Measurements from ENCODE around the gene AUTS2.

AUTS2 gene

DNA sequence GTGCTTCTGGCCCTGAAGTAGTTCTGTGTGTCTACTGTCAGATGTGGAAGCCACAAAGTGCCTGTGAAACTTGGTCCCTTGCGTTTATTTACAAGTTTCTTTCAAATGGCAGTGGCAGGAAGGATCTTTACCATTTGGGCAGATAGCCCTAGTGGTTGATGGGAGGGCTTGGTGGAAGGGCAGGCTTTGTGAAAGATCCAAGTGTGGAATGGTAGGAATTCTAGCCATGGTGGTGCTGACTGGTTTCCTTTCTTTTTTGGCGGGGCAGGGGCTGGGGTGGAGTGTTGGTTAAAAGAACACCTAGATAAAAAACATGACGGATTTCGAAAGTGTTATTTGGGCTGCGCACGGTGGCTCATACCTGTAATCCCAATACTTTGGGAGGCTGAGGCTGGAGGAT is 27.0 kb downstream of the AUTS2 start:
- DNase-seq = no peak

DNA sequence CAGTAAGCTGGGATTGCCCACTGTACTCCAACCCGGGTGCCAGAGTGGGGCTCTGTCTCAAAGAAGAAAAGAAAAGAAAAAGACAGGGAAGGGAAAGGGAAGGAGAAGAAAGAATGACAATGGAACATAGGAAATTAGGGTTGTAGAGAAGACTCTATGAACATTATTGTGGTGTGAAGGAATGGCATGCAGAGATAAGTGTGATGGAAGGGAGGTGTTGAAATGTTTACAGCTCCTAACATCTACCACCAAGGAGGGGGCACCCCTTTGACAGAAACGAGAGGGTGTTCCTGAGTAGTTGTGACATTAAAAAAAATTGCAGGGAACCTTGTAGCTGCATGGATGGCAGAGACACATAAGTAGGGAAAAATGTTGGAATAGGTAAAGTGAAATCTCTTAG is 27.5 kb downstream of the AUTS2 start:
- DNase-seq = no peak

GRCh38 chr7:69630292-69630691 is 32.0 kb downstream of the AUTS2 start:
- DNase-seq = no peak

GRCh38 chr7:69631131-69631530 is 32.9 kb downstream of the AUTS2 start:
- DNase-seq = no peak

- DNase-seq = no peak
Measured at GRCh38 chr7:69632280-69632679, 34.0 kb downstream of the AUTS2 start.

DNA sequence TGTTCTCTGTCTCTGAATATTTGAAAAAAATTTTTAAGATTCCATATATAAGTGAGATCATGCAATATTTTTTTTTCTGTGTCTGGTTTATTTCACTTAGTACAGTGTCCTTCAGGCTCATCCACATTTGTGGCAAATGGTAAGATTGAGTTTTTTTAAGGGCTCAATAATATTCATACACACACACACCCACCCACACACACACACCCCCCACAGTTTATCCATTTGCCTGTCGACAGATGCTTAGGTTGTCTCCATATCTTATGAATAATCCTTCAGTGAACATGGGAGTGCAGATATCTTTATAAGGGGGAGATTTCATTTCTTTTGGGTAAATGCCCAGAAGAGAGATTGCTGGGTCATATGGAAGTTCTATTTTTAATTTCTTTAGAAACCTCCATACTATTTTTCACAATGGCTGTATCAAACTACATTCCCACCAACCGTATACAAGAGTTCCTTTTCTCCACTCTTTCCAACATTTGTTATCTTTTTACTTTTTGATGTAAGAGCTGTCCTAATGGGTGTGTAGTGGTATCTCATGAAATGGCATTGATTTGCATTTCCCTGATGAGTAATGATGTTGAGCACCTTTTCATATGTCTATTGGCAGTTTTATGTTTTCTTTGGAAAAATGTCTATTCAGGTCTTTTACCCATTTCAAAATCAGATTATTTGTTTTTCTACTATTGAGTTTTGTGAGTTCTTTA is 35.0 kb downstream of the AUTS2 start:
- no peak for DNase-seq

DNA sequence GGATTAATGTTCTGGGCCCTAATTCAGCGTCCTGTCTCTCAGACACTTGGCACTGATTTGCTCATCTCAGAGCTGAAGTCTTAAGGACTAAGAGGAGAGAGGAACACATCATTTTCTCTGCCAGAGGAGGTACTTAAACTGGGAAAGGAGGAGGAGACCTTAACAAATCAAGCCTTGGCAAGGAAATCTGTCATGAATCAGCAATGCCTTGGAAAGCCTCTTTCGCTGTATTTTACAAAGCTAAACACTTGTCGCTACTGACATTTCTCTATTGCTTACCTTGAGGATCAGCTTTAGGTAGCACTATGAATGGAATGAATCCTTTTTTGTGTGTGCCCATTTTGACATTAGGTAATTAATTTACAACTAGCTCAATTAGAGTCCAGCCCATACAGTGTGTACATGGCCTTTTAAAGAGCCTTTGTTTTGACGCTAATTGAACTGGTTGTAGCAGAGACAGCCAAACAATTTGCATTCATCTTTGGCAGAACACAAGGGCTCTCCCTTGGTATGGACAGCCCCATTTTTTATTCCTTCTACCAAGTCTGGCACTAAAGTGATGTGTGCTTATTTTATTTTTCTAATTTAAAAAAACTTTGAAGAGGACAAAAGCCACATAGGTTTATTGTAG is 37.4 kb downstream of the AUTS2 start:
- DNase-seq = no peak

DNA sequence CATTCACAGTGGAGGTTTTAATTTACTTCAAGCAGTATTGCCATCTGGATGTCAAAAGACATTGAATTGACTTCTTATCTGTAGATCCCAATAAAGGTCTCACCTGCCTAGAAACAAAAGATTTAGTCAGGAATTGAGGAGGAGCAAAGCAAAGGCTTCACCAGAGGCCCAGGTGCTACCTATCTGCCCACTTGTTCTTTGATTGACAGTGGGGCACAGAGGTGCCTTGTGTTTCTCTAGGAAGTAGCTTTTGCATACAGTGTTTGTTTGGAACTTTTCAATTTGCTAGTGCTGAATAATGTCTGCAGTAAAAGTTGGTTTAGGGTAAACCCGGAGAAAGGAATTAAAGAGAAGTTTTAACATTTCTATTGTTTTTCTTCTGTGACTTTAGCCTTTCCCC is 40.4 kb downstream of the AUTS2 start:
- no peak for DNase-seq

GRCh38 chr7:69640216-69640615 is 41.9 kb downstream of the AUTS2 start:
- DNase-seq = no peak

- DNase-seq = no peak
Measured at GRCh38 chr7:69640925-69641594, 42.8 kb downstream of the AUTS2 start.

GRCh38 chr7:69643265-69643664 is 45.0 kb downstream of the AUTS2 start:
- DNase-seq = no peak

GRCh38 chr7:69643708-69644445 is 45.6 kb downstream of the AUTS2 start:
- DNase-seq = no peak

DNA sequence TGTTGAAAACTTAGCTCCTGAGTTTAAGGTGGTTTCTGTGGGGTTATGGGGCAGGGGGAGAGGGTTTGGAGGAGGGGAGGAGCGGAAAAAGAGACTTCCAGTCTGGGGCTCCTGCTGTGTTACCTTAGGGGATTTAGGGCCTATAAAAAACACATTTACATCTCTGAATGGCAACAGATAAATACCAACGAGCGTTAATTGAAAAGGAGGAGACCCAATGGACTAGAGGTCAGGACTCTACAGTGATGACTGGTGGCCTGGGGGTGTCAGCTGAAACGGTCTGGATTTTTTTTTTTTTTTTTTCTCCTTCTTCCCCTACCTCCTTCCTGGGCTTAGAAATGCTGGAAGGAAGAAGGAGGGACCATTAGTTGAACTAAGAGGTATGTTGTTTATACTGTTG is 47.4 kb downstream of the AUTS2 start:
- DNase-seq = no peak

GRCh38 chr7:69651101-69651590 is 52.9 kb downstream of the AUTS2 start:
- DNase-seq = no peak

GRCh38 chr7:69652947-69653701 is 54.8 kb downstream of the AUTS2 start:
- no peak for DNase-seq

DNA sequence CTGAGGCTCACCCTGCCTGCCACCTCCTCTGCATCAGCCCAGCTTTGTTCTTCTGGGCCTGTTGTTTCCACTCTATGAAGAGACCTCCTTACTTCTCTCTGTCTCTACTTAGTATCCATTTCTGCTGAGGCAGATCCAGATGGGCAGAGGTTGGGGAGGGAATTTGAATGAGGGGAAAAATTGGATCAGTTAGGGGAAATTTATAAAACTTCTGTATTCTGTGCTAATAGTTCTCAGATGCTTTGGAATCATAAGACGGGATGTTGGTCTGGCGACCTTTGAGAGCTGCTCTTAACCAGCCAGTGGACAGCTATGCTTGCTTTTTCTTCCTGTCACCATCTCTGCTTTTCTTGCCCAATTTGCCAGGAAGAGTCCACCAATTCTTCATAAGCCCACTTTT is 55.5 kb downstream of the AUTS2 start:
- no peak for DNase-seq

- DNase-seq = peak; percentile 56
Measured at GRCh38 chr7:69654381-69654780, 56.1 kb downstream of the AUTS2 start.

GRCh38 chr7:69654849-69655707 is 56.8 kb downstream of the AUTS2 start:
- DNase-seq = peak; percentile 52

DNA sequence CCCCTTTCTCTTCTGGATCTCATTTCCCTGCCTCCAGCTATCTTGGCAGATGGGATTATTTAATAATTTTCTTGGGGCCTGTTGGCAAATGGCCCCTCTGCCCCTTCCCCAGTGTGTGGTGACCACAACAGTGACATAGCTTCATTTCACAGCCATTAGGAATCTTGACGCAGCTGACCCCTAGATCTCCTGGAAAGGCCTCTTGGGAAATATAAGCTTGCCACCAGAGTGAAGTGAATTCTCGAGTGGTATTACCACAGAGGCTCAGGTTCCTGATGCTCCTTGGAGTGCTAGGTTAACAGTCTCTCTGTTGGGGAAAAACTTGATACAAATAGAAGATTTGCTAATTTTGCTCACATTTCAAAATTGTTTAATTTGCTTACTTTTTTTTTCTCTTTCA is 57.8 kb downstream of the AUTS2 start:
- no peak for DNase-seq

DNA sequence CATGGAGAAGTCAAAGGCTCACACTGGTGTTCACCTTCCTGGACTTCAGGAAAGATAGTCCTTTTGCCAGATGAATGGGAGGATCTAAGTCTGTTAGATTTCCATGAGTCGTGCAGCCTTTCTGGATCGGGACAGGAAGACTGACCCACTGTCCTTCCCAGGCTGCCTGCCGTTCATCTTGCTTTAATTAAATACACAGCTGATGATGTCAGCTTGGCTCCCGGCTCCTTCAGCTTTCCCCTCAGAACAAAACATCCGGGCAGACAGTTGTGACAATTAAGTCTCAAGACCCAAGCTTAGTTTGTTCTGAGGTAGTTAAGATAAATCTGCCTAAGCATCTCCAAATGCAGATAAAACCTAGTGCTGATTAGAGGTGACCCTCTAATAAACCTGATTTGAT is 58.6 kb downstream of the AUTS2 start:
- DNase-seq = no peak

GRCh38 chr7:69657331-69657730 is 59.1 kb downstream of the AUTS2 start:
- no peak for DNase-seq

GRCh38 chr7:69657985-69658384 is 59.7 kb downstream of the AUTS2 start:
- no peak for DNase-seq
